Endothelial cell of umbilical vein (primary cell): Measurements from ENCODE around the gene IQGAP2. TPM values are rescaled to one million over a fixed set of nuclear protein-coding genes. Genes with fewer than 3 reads are reported as not detected.

ENCODE experiments used
- BruUV-seq: library from RNA; stranded (reverse); fragments of 400-500 nt; replicated peaks from 2 replicates; lab custom pipeline; 2021; lab: Mats Ljungman, UMichigan
- CTCF ChIA-PET: fragments of 300-600, 350-600 bp; sonication (Branson Sonifier 250); formaldehyde crosslinking; loops from one replicate; lab custom pipeline; 2021; ENCODE audit warnings: antibody characterized with exemption, inconsistent platforms; lab: Charles Lee
- POLR2A ChIA-PET: fragments of 300-600, 350-600 bp; sonication (Branson Sonifier 250); formaldehyde crosslinking; loops from one replicate; lab custom pipeline; 2021; ENCODE audit warnings: antibody characterized with exemption, inconsistent platforms; lab: Charles Lee
- DNase-seq: peaks from one replicate; pipeline ENCODE4 v3.0.0-alpha.2; 2011; ENCODE audit warnings: low read depth, low spot score
- FAIRE-seq: peaks from 2 replicates; lab custom pipeline; 2011; peaks lifted over from hg19 to GRCh38; lab: Jason Lieb, UNC
- H2AFZ ChIP-seq: 2 replicates; pipeline ENCODE4 v1.6.0; 2012; ENCODE audit warnings: low read depth, low read length, control low read depth, inconsistent platforms
- H3K27ac ChIP-seq: 2 replicates; pipeline ENCODE4 v1.5.1; 2011; ENCODE audit warnings: low read depth, mild to moderate bottlenecking, control low read depth, low read length, moderate library complexity; ENCODE audit not compliant: insufficient read depth
- H3K27me3 ChIP-seq, 2 experiments: 2 replicates each; pipeline versions ENCODE4 v1.6.0 to v1.6.1; 2011; ENCODE audit warnings: low read length in 2 of 2, mixed read lengths in 1 of 2; ENCODE audit not compliant: control insufficient read depth in 2 of 2, insufficient read depth in 2 of 2
- H3K36me3 ChIP-seq, 2 experiments: 2 replicates in 1 of 2; 3 replicates in 1 of 2; pipeline ENCODE4 v1.5.1; 2011; ENCODE audit warnings: low read length in 2 of 2, mild to moderate bottlenecking in 1 of 2, moderate library complexity in 1 of 2; ENCODE audit not compliant: control insufficient read depth in 2 of 2, insufficient read depth in 2 of 2; ENCODE audit errors: extremely low read depth in 1 of 2
- H3K4me1 ChIP-seq: 3 replicates; pipeline ENCODE4 v1.5.1; 2011; ENCODE audit warnings: mild to moderate bottlenecking, low read length; ENCODE audit not compliant: control insufficient read depth, insufficient read depth; ENCODE audit errors: extremely low read depth
- H3K4me2 ChIP-seq: 2 replicates; pipeline ENCODE4 v1.6.1; 2011; ENCODE audit warnings: low read length, control low read depth, mixed read lengths; ENCODE audit not compliant: insufficient read depth
- H3K4me3 ChIP-seq, 3 experiments: fragments of 200-600 bp in 1 of 3; sonication (generic), shearing (Covaris generic) in 1 of 3; replicated peaks in 1 of 3; 2 replicates each; pipeline ENCODE4 v1.5.1; 2011 to 2016; ENCODE audit warnings: control low read depth in 3 of 3, low read length in 3 of 3, mild to moderate bottlenecking in 2 of 3, inconsistent platforms in 1 of 3, low read depth in 1 of 3, moderate library complexity in 1 of 3; ENCODE audit not compliant: insufficient read depth in 1 of 3
- H3K79me2 ChIP-seq: 2 replicates; pipeline ENCODE4 v1.6.0; 2012; ENCODE audit warnings: low read length, inconsistent platforms; ENCODE audit not compliant: control insufficient read depth, insufficient read depth
- H3K9ac ChIP-seq: replicated peaks from 2 replicates; pipeline ENCODE3; 2011; ENCODE audit warnings: low read length, control low read depth; ENCODE audit not compliant: insufficient read depth; ENCODE audit errors: extremely low read depth
- H3K9me1 ChIP-seq: replicated peaks from 3 replicates; pipeline ENCODE4 v1.6.0; 2011; ENCODE audit warnings: mild to moderate bottlenecking, low read length; ENCODE audit not compliant: control insufficient read depth, insufficient read depth; ENCODE audit errors: extremely low read depth
- H3K9me3 ChIP-seq: replicated peaks from 2 replicates; pipeline ENCODE4 v1.5.1; 2012; ENCODE audit warnings: low read length, inconsistent platforms; ENCODE audit not compliant: control insufficient read depth, insufficient read depth
- H4K20me1 ChIP-seq: replicated peaks from 2 replicates; pipeline ENCODE3; 2011; ENCODE audit warnings: mild to moderate bottlenecking, low read length; ENCODE audit not compliant: control insufficient read depth, insufficient read depth; ENCODE audit errors: extremely low read depth
- EZH2 ChIP-seq: IDR thresholded peaks from 2 replicates; pipeline ENCODE4 v1.6.1; 2012; ENCODE audit warnings: borderline replicate concordance, low read depth, mild to moderate bottlenecking, moderate library complexity, low read length, inconsistent platforms; ENCODE audit not compliant: severe bottlenecking
- FOS ChIP-seq: IDR thresholded peaks from 2 replicates; pipeline ENCODE4 v1.6.1; 2011; ENCODE audit warnings: mild to moderate bottlenecking, low read length, moderate library complexity, borderline replicate concordance; ENCODE audit not compliant: insufficient read depth
- GATA2 ChIP-seq: IDR thresholded peaks from 2 replicates; pipeline ENCODE4 v1.7.0; 2011; ENCODE audit warnings: low read depth, mild to moderate bottlenecking, moderate library complexity, mixed read lengths, low read length; ENCODE audit not compliant: insufficient read length, insufficient read depth
- JUN ChIP-seq: IDR thresholded peaks from 2 replicates; pipeline ENCODE4 v1.6.1; 2011; ENCODE audit warnings: borderline replicate concordance, low read depth; ENCODE audit not compliant: insufficient read length, insufficient read depth
- MYC ChIP-seq: IDR thresholded peaks from one replicate; pipeline ENCODE4 v1.6.1; 2011; ENCODE audit warnings: mild to moderate bottlenecking, low read depth, low read length
- POLR2A ChIP-seq: IDR thresholded peaks from 2 replicates; pipeline ENCODE4 v1.6.1; 2012; ENCODE audit warnings: low read depth, mild to moderate bottlenecking, control low read depth, low read length
- POLR2AphosphoS5 ChIP-seq: IDR thresholded peaks from 2 replicates; pipeline ENCODE4 v1.6.1; 2012; ENCODE audit warnings: low read depth, mild to moderate bottlenecking, control low read depth, low read length, moderate library complexity; ENCODE audit not compliant: insufficient read depth
- dilution Hi-C: fragments of 300-500 bp; cut with MboI; formaldehyde crosslinking; loops from one replicate; pipeline ENCODE4 v1.15.0; 2019; ENCODE audit warnings: low sequenced_read_pairs; ENCODE audit not compliant: extremely low pct_ligation_motif_present
- intact Hi-C: fragments of 100-400 bp; cut with micrococcal nuclease; formaldehyde crosslinking; loops from one replicate; pipeline ENCODE4 v1.10.0; 2022
- polyA plus RNA-seq, 4 experiments: library from polyadenylated mRNA; depleted of rRNA in 3 of 4; stranded (reverse) in 3 of 4; unstranded in 1 of 4; fragments of >200 nt; gene quantifications; 2 replicates each; pipeline versions ENCODE4 v1.2.1 to v1.2.3, GENCODE V29; 2011 to 2012; ENCODE audit warnings: missing spikeins in 1 of 4
- total RNA-seq: library from RNA; stranded (reverse); gene quantifications from 2 replicates; pipeline ENCODE4 v1.2.3, GENCODE V29; 2021
- TF ChIP-seq, protein P1 (sequence below): IDR thresholded peaks from 2 replicates; pipeline ENCODE4 v1.6.1; 2011; ENCODE audit not compliant: insufficient read depth, insufficient read length
- TF ChIP-seq, protein P2 (sequence below), 2 donors: IDR thresholded peaks; 1 replicate in 1 of 2; 2 replicates in 1 of 2; pipeline ENCODE4 v1.5.1; 2011; ENCODE audit warnings: low read length in 2 of 2, mild to moderate bottlenecking in 2 of 2, moderate library complexity in 2 of 2, control low read depth in 1 of 2, inconsistent platforms in 1 of 2, low read depth in 1 of 2; ENCODE audit not compliant: insufficient read depth in 1 of 2; ENCODE audit errors: extremely low read depth in 1 of 2

The IQGAP2 gene
- total and polyA plus RNA-seq, 2 donors (not counting 3 experiments of a cell fraction or from before 2014, with no cell fraction given) = 4.5 to 4.7 TPM

DNA sequence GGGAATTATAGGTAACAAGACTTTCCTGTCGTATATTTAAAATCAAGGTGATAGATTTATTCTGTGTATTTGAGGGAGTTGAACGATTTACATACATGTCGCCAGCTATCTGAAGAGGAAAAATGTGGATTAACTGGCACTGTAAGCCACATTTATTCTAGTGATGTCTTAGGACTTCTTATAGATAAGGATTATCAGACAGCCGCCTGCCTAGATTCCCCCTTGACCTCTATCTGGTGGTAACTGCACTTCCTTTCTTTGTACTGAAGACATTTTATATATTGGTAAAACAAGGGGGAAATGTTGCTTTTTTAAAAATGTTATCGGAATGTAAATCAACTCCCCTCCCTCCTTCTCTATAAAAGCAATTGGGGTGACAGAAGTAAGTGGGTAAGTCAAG is 259.4 kb downstream of the IQGAP2 start:
- no TSS peak for BruUV-seq
- Histone ChIP-seq H3K9me3 (no peaks in the 10 kb centered on the region), H2AFZ (no peak overlapping the region), H3K79me2 (no peaks in the 10 kb centered on the region), H3K27ac (no peak overlapping the region), H3K4me3 (no peak overlapping the region), H4K20me1 (no peaks in the 10 kb centered on the region), H3K36me3 (no peaks in the 10 kb centered on the region), H3K9ac (no peak overlapping the region), H3K9me1 (no peaks in the 10 kb centered on the region), H3K27me3 (no peaks in the 10 kb centered on the region), H3K4me2 (no peak overlapping the region), H3K4me1 (peaks cover 47% of the 10 kb centered on the region)
- no peak for TF ChIP-seq POLR2A
- no peak for TF ChIP-seq EZH2
- TF ChIP-seq MYC = no peak
- TF ChIP-seq POLR2AphosphoS5 = no peak
- TF ChIP-seq FOS = no peak
- TF ChIP-seq, protein P1, sequence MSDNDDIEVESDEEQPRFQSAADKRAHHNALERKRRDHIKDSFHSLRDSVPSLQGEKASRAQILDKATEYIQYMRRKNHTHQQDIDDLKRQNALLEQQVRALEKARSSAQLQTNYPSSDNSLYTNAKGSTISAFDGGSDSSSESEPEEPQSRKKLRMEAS = no peak
- TF ChIP-seq JUN = no peak
- no peak for TF ChIP-seq GATA2
- TF ChIP-seq, protein P2, sequence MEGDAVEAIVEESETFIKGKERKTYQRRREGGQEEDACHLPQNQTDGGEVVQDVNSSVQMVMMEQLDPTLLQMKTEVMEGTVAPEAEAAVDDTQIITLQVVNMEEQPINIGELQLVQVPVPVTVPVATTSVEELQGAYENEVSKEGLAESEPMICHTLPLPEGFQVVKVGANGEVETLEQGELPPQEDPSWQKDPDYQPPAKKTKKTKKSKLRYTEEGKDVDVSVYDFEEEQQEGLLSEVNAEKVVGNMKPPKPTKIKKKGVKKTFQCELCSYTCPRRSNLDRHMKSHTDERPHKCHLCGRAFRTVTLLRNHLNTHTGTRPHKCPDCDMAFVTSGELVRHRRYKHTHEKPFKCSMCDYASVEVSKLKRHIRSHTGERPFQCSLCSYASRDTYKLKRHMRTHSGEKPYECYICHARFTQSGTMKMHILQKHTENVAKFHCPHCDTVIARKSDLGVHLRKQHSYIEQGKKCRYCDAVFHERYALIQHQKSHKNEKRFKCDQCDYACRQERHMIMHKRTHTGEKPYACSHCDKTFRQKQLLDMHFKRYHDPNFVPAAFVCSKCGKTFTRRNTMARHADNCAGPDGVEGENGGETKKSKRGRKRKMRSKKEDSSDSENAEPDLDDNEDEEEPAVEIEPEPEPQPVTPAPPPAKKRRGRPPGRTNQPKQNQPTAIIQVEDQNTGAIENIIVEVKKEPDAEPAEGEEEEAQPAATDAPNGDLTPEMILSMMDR (IDR thresholded peaks at IDR 0.05; ENCODE audit: extremely low read depth in 1 of 2, insufficient read depth in 1 of 2, low read depth in 1 of 2, low read length in 2 of 2) = no peak
- ChIA-PET POLR2A (no interaction called here), CTCF (no interaction called here)
- no peak for DNase-seq
- intact Hi-C loops = no loop called here
- dilution Hi-C loops = no loop called here
- FAIRE-seq = no peak
